Chondrocyte (in vitro differentiated cells): ENCODE data around the gene HTD2. TPM values are rescaled to one million over a fixed set of nuclear protein-coding genes. Genes with fewer than 3 reads are reported as not detected.

ENCODE experiments used
- DNase-seq: peaks from one replicate; pipeline ENCODE4 v3.0.0; 2021; ENCODE audit warnings: mixed read lengths, low spot score
- H3K27ac Mint-ChIP-seq: one replicate; pipeline ENCODE4 v1.8.0; 2021; ENCODE audit warnings: mild to moderate bottlenecking, moderate library complexity, mixed read lengths; ENCODE audit not compliant: unreplicated experiment
- H3K27me3 Mint-ChIP-seq: 2 replicates; pipeline ENCODE4 v1.8.0; 2021; ENCODE audit warnings: low read depth, mixed read lengths
- H3K36me3 Mint-ChIP-seq: 2 replicates; pipeline ENCODE4 v1.8.0; 2021; ENCODE audit warnings: low read depth, mixed read lengths
- H3K4me1 Mint-ChIP-seq: 2 replicates; pipeline ENCODE4 v1.8.0; 2021; ENCODE audit warnings: low read depth, mild to moderate bottlenecking, mixed read lengths
- H3K4me3 Mint-ChIP-seq: one replicate; pipeline ENCODE4 v1.8.0; 2021; ENCODE audit warnings: mild to moderate bottlenecking, moderate library complexity, mixed read lengths; ENCODE audit not compliant: unreplicated experiment
- H3K9me3 Mint-ChIP-seq: 2 replicates; pipeline ENCODE4 v1.8.0; 2021; ENCODE audit warnings: low read depth, mixed read lengths
- CTCF ChIP-seq: fragments of 200-600 bp; sonication (generic); IDR thresholded peaks from 2 replicates; pipeline ENCODE4 v1.5.0; 2021; ENCODE audit warnings: antibody characterized with exemption, mild to moderate bottlenecking, moderate library complexity
- total RNA-seq: library from RNA; stranded (reverse); gene quantifications from 3 replicates; pipeline ENCODE4 v1.2.1, GENCODE V29; 2021

HTD2 gene
- total RNA-seq, 1 donor from 2014 or later: 5.0 TPM

GRCh38 chr3:58329150-58329921 lies 23.0 kb downstream of the HTD2 start:
- no peak for DNase-seq
- Mint-ChIP-seq H3K36me3 (no peaks in the 10 kb centered on the region), H3K27ac (no peak overlapping the region), H3K9me3 (no peaks in the 10 kb centered on the region), H3K4me3 (no peak overlapping the region), H3K27me3 (no peaks in the 10 kb centered on the region), H3K4me1 (peaks cover 33% of the 10 kb centered on the region)
- no peak for TF ChIP-seq CTCF

DNA sequence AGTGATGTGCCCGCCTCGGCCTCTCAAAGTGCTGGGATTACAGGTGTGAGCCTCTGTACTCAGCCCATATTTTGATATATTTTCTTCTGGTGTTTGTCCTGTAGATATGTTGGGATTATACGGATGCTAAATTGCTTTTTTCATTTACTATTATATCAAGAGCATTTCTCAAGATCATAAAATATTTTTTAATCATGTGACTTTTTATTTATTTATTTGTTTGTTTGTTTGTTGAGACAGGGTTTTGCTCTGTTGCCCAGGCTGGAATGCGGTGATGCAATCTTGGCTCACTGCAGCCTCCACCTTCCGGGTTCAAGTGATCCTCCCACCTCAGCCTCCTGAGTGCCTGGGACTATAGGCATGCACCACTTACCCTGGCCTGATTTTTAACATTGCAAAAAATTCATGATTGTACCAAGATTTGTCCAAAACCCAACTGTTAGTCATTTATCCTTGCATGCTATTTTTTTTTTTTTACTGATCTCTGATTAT lies 23.6 kb downstream of the HTD2 start:
- Mint-ChIP-seq H3K4me3 (no peak overlapping the region), H3K9me3 (no peaks in the 10 kb centered on the region), H3K27me3 (no peaks in the 10 kb centered on the region), H3K4me1 (peaks cover 33% of the 10 kb centered on the region), H3K36me3 (no peaks in the 10 kb centered on the region), H3K27ac (no peak overlapping the region)
- TF ChIP-seq CTCF: no peak
- no peak for DNase-seq

DNA sequence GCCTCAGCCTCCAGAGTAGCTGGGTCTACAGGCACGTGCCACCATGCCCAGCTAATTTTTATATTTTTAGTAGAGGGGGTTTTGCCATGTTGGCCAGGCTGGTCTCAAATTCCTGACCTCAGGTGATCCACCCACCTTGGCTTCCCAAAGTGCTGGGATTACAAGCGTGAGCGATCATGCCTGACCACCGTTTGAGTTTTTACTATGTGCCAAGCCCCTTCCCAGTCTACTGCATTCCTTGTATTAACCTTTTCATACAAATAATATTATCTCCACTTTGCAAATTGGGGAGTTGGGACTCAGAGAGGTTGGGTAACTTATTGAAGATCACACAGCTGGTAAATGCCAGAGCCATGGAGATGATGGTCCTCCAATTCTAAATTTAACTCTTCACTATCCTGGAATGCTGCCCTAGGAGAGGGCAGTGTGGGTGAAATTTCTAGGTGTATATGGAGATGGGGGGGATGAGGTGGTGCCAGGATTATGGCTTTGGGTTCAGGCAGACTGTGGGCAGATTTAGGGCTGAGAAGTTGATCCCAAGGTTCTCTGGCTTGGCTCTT lies 25.4 kb downstream of the HTD2 start:
- H3K4me3 Mint-ChIP-seq: no peak overlapping the region
- H3K4me1 Mint-ChIP-seq: peaks cover 37% of the 10 kb centered on the region
- no peaks in the 10 kb centered on the region for H3K36me3 Mint-ChIP-seq
- no peaks in the 10 kb centered on the region for H3K9me3 Mint-ChIP-seq
- no peak for TF ChIP-seq CTCF
- no peak overlapping the region for H3K27ac Mint-ChIP-seq
- no peaks in the 10 kb centered on the region for H3K27me3 Mint-ChIP-seq
- DNase-seq: no peak

GRCh38 chr3:58332575-58333188 lies 26.4 kb downstream of the HTD2 start, which contains the start of gene PXK:
TSS of gene PXK (plus strand) at chr3:58332892. CDS start at chr3:58332989, 97 bp downstream.
- H3K9me3 Mint-ChIP-seq: no peaks in the 10 kb centered on the region
- H3K4me3 Mint-ChIP-seq: peak within 1 kb of the TSS; percentile 99
- peak; percentile 55 for TF ChIP-seq CTCF
- H3K4me1 Mint-ChIP-seq: peaks cover 37% of the 10 kb centered on the region
- DNase-seq: no peak
- no peaks in the 10 kb centered on the region for H3K27me3 Mint-ChIP-seq
- no peaks in the 10 kb centered on the region for H3K36me3 Mint-ChIP-seq
- peak within 1 kb of the TSS; percentile 97 for H3K27ac Mint-ChIP-seq
